Measurements from ENCODE around the gene CHRNB1.

Gene CHRNB1

GRCh38 chr17:7435676-7436555 lies 8.9 kb upstream of the CHRNB1 start:
- in situ Hi-C loops (cut with MboI; ENCODE audit: low pct_unique_long_range_greater_than_20kb, low sequenced_read_pairs) = no loop called here

GRCh38 chr17:7436556-7437368 lies 8.1 kb upstream of the CHRNB1 start:
- in situ Hi-C loops (cut with MboI; ENCODE audit: low pct_unique_long_range_greater_than_20kb, low sequenced_read_pairs) = no loop called here
- peak; percentile 85 for DNase-seq

More at GRCh38 chr17:7435676-7436555, 8.9 kb upstream of the CHRNB1 start:
- DNase-seq = peak; percentile 87

- in situ Hi-C loops (cut with MboI; ENCODE audit: low pct_unique_long_range_greater_than_20kb, low sequenced_read_pairs) = no loop called here
- no peak for DNase-seq
Observed at GRCh38 chr17:7437369-7437863, 7.4 kb upstream of the CHRNB1 start.

GRCh38 chr17:7437950-7438614 lies 6.8 kb upstream of the CHRNB1 start:
- in situ Hi-C loops (cut with MboI; ENCODE audit: low pct_unique_long_range_greater_than_20kb, low sequenced_read_pairs) = no loop called here
- peak; percentile 68 for DNase-seq

- in situ Hi-C loops (cut with MboI; ENCODE audit: low pct_unique_long_range_greater_than_20kb, low sequenced_read_pairs) = no loop called here
- DNase-seq = no peak
Observed at GRCh38 chr17:7438656-7439460, 6.0 kb upstream of the CHRNB1 start.

- DNase-seq = no peak
- in situ Hi-C loops (cut with MboI; ENCODE audit: low pct_unique_long_range_greater_than_20kb, low sequenced_read_pairs) = no loop called here
Observed at GRCh38 chr17:7439462-7440112, 5.3 kb upstream of the CHRNB1 start, which contains the start of gene FGF11. TSS of gene FGF11 (plus strand) at chr17:7439512. CDS start at chr17:7439621, 109 bp downstream.

- in situ Hi-C loops (cut with MboI; ENCODE audit: low pct_unique_long_range_greater_than_20kb, low sequenced_read_pairs) = no loop called here
- no peak for DNase-seq
Observed at GRCh38 chr17:7440113-7440833, 4.6 kb upstream of the CHRNB1 start.

- DNase-seq = no peak
- in situ Hi-C loops (cut with MboI; ENCODE audit: low pct_unique_long_range_greater_than_20kb, low sequenced_read_pairs) = no loop called here
Observed at GRCh38 chr17:7440834-7441195, 4.0 kb upstream of the CHRNB1 start.

- in situ Hi-C loops (cut with MboI; ENCODE audit: low pct_unique_long_range_greater_than_20kb, low sequenced_read_pairs) = no loop called here
- DNase-seq = no peak
Observed at GRCh38 chr17:7441266-7441665, 3.6 kb upstream of the CHRNB1 start.

- in situ Hi-C loops (cut with MboI; ENCODE audit: low pct_unique_long_range_greater_than_20kb, low sequenced_read_pairs) = no loop called here
- DNase-seq = no peak
Observed at GRCh38 chr17:7442142-7442541, 2.7 kb upstream of the CHRNB1 start.

GRCh38 chr17:7443499-7444485 lies 1.1 kb upstream of the CHRNB1 start:
- no peak for DNase-seq
- in situ Hi-C loops (cut with MboI; ENCODE audit: low pct_unique_long_range_greater_than_20kb, low sequenced_read_pairs) = no loop called here

- DNase-seq = no peak
Observed at GRCh38 chr17:7445619-7445968, 733 bp downstream of the CHRNB1 start.

GRCh38 chr17:7448461-7448860 lies 3.6 kb downstream of the CHRNB1 start:
- in situ Hi-C loops (cut with MboI; ENCODE audit: low pct_unique_long_range_greater_than_20kb, low sequenced_read_pairs) = no loop called here
- DNase-seq = no peak

More at GRCh38 chr17:7445619-7445968, 733 bp downstream of the CHRNB1 start:
- in situ Hi-C loops (cut with MboI; ENCODE audit: low pct_unique_long_range_greater_than_20kb, low sequenced_read_pairs) = no loop called here

GRCh38 chr17:7459961-7460545 lies 15.2 kb downstream of the CHRNB1 start:
- in situ Hi-C loops (cut with MboI; ENCODE audit: low pct_unique_long_range_greater_than_20kb, low sequenced_read_pairs) = no loop called here
- no peak for DNase-seq

- in situ Hi-C loops (cut with MboI; ENCODE audit: low pct_unique_long_range_greater_than_20kb, low sequenced_read_pairs) = no loop called here
- no peak for DNase-seq
Observed at GRCh38 chr17:7460850-7461660, 16.2 kb downstream of the CHRNB1 start.

All from KBM-7 (cell line).